Keratinocyte (primary cell): ENCODE measurements around the gene CLHC1. TPM values are rescaled to one million over a fixed set of nuclear protein-coding genes. Genes with fewer than 3 reads are reported as not detected.

Experiments
- DNase-seq: peaks from one replicate; pipeline ENCODE4 v3.0.0-alpha.2; 2011; ENCODE audit warnings: low read depth, missing footprints, low spot score
- FAIRE-seq: peaks from 2 replicates; lab custom pipeline; 2011; peaks lifted over from hg19 to GRCh38; lab: Jason Lieb, UNC
- H2AFZ ChIP-seq: 2 replicates; pipeline ENCODE4 v1.6.0; 2012; ENCODE audit warnings: low read length, control low read depth, inconsistent platforms; ENCODE audit not compliant: control insufficient read depth
- H3K27ac ChIP-seq: 2 replicates; pipeline ENCODE4 v1.5.1; 2011; ENCODE audit warnings: low read length; ENCODE audit not compliant: control insufficient read depth, insufficient read depth
- H3K27me3 ChIP-seq: 3 replicates; pipeline ENCODE4 v1.6.0; 2011; ENCODE audit warnings: low read length; ENCODE audit not compliant: control insufficient read depth, insufficient read depth; ENCODE audit errors: extremely low read depth
- H3K36me3 ChIP-seq, 2 experiments: 2 replicates in 1 of 2; 3 replicates in 1 of 2; pipeline ENCODE4 v1.5.1; 2011; ENCODE audit warnings: low read length in 2 of 2, mild to moderate bottlenecking in 1 of 2; ENCODE audit not compliant: control insufficient read depth in 2 of 2, insufficient read depth in 2 of 2; ENCODE audit errors: extremely low read depth in 1 of 2
- H3K4me1 ChIP-seq: 3 replicates; pipeline ENCODE4 v1.5.1; 2011; ENCODE audit warnings: low read length; ENCODE audit not compliant: control insufficient read depth, insufficient read depth; ENCODE audit errors: extremely low read depth
- H3K4me2 ChIP-seq: 3 replicates; pipeline ENCODE4 v1.6.0; 2011; ENCODE audit warnings: low read depth, low read length; ENCODE audit not compliant: control insufficient read depth, insufficient read depth; ENCODE audit errors: extremely low read depth
- H3K4me3 ChIP-seq, 3 experiments: fragments of 200-600 bp in 1 of 3; sonication (generic) in 1 of 3; 2 replicates in 2 of 3; 3 replicates in 1 of 3; pipeline ENCODE4 v1.5.1; 2011 to 2016; ENCODE audit warnings: low read length in 3 of 3, mild to moderate bottlenecking in 3 of 3, control low read depth in 2 of 3, inconsistent platforms in 1 of 3, low read depth in 1 of 3, mixed read lengths in 1 of 3, mixed run types in 1 of 3, moderate library complexity in 1 of 3; ENCODE audit not compliant: control insufficient read depth in 2 of 3, insufficient read depth in 2 of 3; ENCODE audit errors: extremely low read depth in 1 of 3
- H3K79me2 ChIP-seq: 2 replicates; pipeline ENCODE4 v1.6.0; 2012; ENCODE audit warnings: low read length; ENCODE audit not compliant: control insufficient read depth, insufficient read depth
- H3K9ac ChIP-seq: 3 replicates; pipeline ENCODE4 v1.6.0; 2011; ENCODE audit warnings: low read length; ENCODE audit not compliant: control insufficient read depth, insufficient read depth; ENCODE audit errors: extremely low read depth
- H3K9me1 ChIP-seq: 3 replicates; pipeline ENCODE4 v1.6.0; 2011; ENCODE audit warnings: low read length; ENCODE audit not compliant: control insufficient read depth, insufficient read depth; ENCODE audit errors: extremely low read depth
- H3K9me3 ChIP-seq: 2 replicates; pipeline ENCODE4 v1.5.1; 2012; ENCODE audit warnings: low read depth, low read length; ENCODE audit not compliant: control insufficient read depth
- H4K20me1 ChIP-seq: 3 replicates; pipeline ENCODE4 v1.6.0; 2011; ENCODE audit warnings: low read length; ENCODE audit not compliant: control insufficient read depth, insufficient read depth; ENCODE audit errors: extremely low read depth
- EZH2 ChIP-seq: IDR thresholded peaks from one replicate; pipeline ENCODE4 v1.6.1; 2012; ENCODE audit warnings: inconsistent platforms, mild to moderate bottlenecking, low read length, moderate library complexity
- dilution Hi-C: fragments of 300-500 bp; cut with MboI; formaldehyde crosslinking; loops from one replicate; pipeline ENCODE4 v1.7.0; 2020; ENCODE audit warnings: low sequenced_read_pairs; ENCODE audit not compliant: extremely low pct_ligation_motif_present
- polyA plus RNA-seq, 5 experiments: library from polyadenylated mRNA; depleted of rRNA in 3 of 5; stranded (reverse) in 3 of 5; stranded (forward) in 1 of 5; unstranded in 1 of 5; fragments of >200 nt; gene quantifications; 1 replicate in 1 of 5; 2 replicates in 3 of 5; 3 replicates in 1 of 5; pipeline versions ENCODE4 v1.2.1 to v1.2.3, GENCODE V29; 2011 to 2012; ENCODE audit warnings: missing spikeins in 2 of 5, low read depth in 1 of 5, low replicate concordance in 1 of 5
- TF ChIP-seq, protein P1 (sequence below), 3 experiments: IDR thresholded peaks in 1 of 3; conservative IDR thresholded peaks in 1 of 3; optimal IDR thresholded peaks in 1 of 3; 2 replicates in 2 of 3; 3 replicates in 1 of 3; pipeline versions ENCODE3 to v1.5.1; 2011; ENCODE audit warnings: low read length in 3 of 3, mild to moderate bottlenecking in 3 of 3, moderate library complexity in 2 of 3, control low read depth in 1 of 3, inconsistent platforms in 1 of 3; ENCODE audit not compliant: insufficient read depth in 2 of 3; ENCODE audit errors: extremely low read depth in 1 of 3

CLHC1 gene
- polyA plus RNA-seq, 1 donor (not counting 4 experiments of a cell fraction or from before 2014, with no cell fraction given) = 15.2 TPM

DNA sequence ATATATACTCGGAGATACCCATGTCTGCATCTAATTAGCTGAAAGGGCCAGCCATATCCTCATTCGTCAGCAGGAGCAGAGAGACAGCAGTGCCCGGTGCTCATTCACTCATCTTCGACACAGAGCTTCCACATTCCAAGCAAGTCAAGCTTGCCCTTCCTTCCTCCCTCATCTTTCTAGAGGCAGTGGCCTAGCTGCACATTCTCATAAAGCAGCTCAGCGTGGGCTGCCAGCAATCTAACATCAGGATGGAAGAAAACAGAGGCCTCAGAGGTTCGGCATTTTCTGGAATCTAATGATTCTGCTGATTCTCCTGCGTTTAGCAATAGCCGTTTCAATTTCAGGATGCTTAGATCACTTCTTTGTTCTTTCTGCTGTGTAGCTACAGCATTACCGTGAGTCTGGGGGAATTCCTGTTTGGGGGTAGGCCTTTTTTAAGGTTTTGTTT, 68.8 kb downstream of the CLHC1 start:
- no peak for TF ChIP-seq EZH2
- TF ChIP-seq, protein P1, sequence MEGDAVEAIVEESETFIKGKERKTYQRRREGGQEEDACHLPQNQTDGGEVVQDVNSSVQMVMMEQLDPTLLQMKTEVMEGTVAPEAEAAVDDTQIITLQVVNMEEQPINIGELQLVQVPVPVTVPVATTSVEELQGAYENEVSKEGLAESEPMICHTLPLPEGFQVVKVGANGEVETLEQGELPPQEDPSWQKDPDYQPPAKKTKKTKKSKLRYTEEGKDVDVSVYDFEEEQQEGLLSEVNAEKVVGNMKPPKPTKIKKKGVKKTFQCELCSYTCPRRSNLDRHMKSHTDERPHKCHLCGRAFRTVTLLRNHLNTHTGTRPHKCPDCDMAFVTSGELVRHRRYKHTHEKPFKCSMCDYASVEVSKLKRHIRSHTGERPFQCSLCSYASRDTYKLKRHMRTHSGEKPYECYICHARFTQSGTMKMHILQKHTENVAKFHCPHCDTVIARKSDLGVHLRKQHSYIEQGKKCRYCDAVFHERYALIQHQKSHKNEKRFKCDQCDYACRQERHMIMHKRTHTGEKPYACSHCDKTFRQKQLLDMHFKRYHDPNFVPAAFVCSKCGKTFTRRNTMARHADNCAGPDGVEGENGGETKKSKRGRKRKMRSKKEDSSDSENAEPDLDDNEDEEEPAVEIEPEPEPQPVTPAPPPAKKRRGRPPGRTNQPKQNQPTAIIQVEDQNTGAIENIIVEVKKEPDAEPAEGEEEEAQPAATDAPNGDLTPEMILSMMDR (optimal IDR thresholded peaks at IDR 0.05 in 1 of 3, IDR thresholded peaks at IDR 0.05 in 1 of 3, conservative IDR thresholded peaks at IDR 0.05 in 1 of 3; ENCODE audit: extremely low read depth in 1 of 3, insufficient read depth in 2 of 3, low read length in 3 of 3) = no peak
- DNase-seq (no peak), FAIRE-seq (no peak)
- Histone ChIP-seq H3K4me1 (peaks cover 15% of the 10 kb centered on the region), H2AFZ (no peak overlapping the region), H3K4me2 (no peak overlapping the region), H3K36me3 (no peaks in the 10 kb centered on the region), H3K9me1 (no peaks in the 10 kb centered on the region), H3K27ac (no peak overlapping the region), H3K4me3 (no peak overlapping the region), H3K9me3 (no peaks in the 10 kb centered on the region), H3K79me2 (no peaks in the 10 kb centered on the region), H3K9ac (no peak overlapping the region), H4K20me1 (no peaks in the 10 kb centered on the region), H3K27me3 (no peaks in the 10 kb centered on the region)
- dilution Hi-C loops = loop anchor here (25.0 kb wide), 1 partner anchor 126 kb away; no protein-coding TSS in a partner anchor

DNA sequence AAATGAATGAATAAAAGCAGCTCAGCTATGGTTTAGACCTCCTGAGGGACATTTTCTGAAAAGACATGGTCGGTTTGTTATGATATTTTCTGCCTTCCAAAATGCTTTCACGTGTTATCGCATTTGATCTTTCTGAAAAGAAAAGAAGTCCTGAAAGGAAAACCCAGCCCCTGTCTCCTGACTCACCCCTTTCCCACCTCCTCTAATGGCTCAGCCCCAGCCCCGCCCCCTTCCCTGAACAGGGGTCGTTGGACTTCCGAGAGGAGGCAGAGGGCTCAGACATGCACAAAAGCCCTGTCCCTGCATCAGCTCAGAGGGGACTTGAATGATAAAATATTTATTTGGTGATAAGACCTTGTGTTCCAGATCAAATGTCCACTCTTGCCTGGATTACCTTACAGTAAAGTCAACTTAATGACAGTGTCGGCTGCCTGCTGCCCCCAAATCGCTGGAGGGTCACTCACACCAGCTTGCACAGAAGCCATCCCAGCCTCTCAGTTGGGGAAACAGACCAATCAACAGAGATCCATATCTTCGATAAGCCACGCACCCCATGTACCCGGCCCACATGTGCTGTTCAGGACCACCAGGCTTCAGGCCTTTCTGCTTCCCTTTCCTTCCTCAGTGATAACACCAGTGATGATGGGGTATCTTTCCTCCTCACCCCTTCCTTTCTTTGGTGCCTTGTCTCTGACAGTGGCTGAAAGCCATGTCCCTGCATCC, 69.6 kb downstream of the CLHC1 start:
- dilution Hi-C loops = loop anchor here (25.0 kb wide), 1 partner anchor 125 kb away; no protein-coding TSS in a partner anchor

More for the DNA sequence above, 69.6 kb downstream of the CLHC1 start:
- H2AFZ ChIP-seq = no peak overlapping the region
- H3K4me2 ChIP-seq = no peak overlapping the region
- no peak overlapping the region for H3K27ac ChIP-seq
- H3K9ac ChIP-seq = no peak overlapping the region
- H3K9me3 ChIP-seq = no peaks in the 10 kb centered on the region
- FAIRE-seq (no peak), DNase-seq (no peak)
- H3K9me1 ChIP-seq = no peaks in the 10 kb centered on the region
- peaks cover 21% of the 10 kb centered on the region for H3K4me1 ChIP-seq
- no peaks in the 10 kb centered on the region for H3K27me3 ChIP-seq
- no peak overlapping the region for H3K4me3 ChIP-seq
- no peaks in the 10 kb centered on the region for H4K20me1 ChIP-seq
- no peaks in the 10 kb centered on the region for H3K36me3 ChIP-seq
- TF ChIP-seq, protein P1 (optimal IDR thresholded peaks at IDR 0.05 in 1 of 3, IDR thresholded peaks at IDR 0.05 in 1 of 3, conservative IDR thresholded peaks at IDR 0.05 in 1 of 3; ENCODE audit: extremely low read depth in 1 of 3, insufficient read depth in 2 of 3, low read length in 3 of 3) = no peak
- no peak for TF ChIP-seq EZH2
- H3K79me2 ChIP-seq = no peaks in the 10 kb centered on the region
